HPDE6-E6E7 (cell line): ENCODE measurements around the gene SLC35B4.
"Not testable (repeated sequence)": the region's sequence is repeated elsewhere in the genome, so short reads cannot be mapped to it uniquely, and the experiment has no call there.

Source experiments
- DNase-seq: peaks from one replicate; pipeline ENCODE4 v3.0.0; 2011; ENCODE audit warnings: missing footprints; ENCODE audit errors: extremely low spot score

Gene SLC35B4

GRCh38 chr7:134331393-134331792 lies 14.7 kb upstream of the SLC35B4 start:
- DNase-seq, result no peak

DNA sequence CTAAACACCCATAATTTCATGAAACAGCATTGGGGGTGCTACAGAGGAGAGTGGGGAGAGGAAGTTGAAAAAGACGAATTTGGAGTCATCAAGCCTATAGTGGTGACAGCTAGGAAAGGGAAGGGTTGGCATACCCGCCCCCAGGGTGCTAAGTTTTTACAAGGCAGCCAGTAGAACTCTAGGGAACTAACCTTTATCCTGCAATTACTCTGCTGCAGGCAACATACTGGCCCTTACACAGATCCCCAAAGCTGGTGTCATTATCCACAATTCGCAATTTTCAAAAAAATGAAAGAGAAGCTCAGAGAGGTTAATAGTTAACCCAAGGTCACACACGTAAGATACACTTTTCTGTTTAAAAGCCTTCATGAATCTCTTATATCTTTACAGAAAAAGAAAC lies 14.2 kb upstream of the SLC35B4 start:
- DNase-seq, result no peak

- no peak for DNase-seq
These were observed 13.1 kb upstream of the SLC35B4 start for GRCh38 chr7:134329614-134330346.

- DNase-seq, result no peak
These were observed 12.2 kb upstream of the SLC35B4 start for GRCh38 chr7:134328900-134329299.

DNA sequence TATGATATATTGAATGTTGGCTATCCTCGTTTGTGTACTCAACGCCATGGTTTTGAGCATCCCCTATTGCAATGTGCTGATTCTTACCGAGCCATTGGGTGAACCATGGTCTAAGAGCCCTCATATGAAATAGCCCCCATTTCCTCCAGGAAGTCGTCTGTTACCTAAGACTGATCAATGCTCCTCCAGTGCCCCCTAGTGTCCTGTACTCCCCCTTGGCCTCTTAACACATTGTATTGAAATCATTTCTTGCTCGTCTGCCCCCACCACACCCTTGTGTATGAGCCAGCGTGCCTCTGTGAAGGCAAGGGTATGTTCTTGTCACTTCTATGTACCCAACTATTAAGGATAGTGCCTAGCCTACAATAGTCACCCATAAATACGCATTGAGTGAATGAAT lies 11.2 kb upstream of the SLC35B4 start:
- no peak for DNase-seq

DNA sequence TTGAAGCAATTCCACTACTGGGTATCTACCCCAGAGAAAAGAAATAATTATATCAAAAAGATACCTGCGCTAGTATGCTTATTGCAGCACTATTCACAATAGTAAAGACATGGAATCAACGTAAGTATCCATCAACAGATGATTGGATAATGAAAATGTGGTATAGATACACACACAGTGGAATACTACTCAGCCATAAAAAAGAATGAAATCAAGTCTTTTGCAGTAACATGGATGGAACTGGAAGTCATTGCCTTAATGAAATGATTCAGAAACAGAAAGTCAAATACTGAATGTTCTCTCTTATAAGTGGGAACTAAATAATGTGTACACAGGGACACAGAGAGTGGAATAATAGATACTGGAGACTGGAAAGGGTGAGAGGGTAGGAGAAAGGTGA lies 7.4 kb upstream of the SLC35B4 start:
- DNase-seq, result no peak

DNA sequence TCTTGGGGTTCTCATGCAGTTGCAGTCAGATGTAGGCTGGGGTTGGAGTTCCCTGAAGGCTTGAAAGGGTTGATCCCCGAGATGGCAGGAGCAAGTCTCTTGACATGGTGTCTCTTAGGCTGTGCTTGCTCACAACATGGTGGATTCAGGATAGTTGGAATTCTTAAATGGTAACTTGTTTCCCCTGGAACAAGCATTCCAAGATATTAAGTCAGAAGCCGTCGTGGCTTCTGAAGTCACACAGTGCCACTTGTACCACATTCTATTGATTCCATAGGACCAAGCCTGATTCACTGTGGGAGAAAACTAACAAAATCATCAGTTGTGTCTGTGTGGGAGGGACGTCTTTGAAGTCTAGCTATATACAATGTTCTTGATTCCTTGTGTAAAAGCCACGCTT lies 3.5 kb upstream of the SLC35B4 start:
- no peak for DNase-seq

GRCh38 chr7:134318443-134318842 lies 1.7 kb upstream of the SLC35B4 start:
- DNase-seq, result no peak

- no peak for DNase-seq
These were observed 704 bp upstream of the SLC35B4 start for GRCh38 chr7:134317434-134317833.

GRCh38 chr7:134315679-134316538 lies 821 bp downstream of the SLC35B4 start:
- peak; percentile 13 for DNase-seq

DNA sequence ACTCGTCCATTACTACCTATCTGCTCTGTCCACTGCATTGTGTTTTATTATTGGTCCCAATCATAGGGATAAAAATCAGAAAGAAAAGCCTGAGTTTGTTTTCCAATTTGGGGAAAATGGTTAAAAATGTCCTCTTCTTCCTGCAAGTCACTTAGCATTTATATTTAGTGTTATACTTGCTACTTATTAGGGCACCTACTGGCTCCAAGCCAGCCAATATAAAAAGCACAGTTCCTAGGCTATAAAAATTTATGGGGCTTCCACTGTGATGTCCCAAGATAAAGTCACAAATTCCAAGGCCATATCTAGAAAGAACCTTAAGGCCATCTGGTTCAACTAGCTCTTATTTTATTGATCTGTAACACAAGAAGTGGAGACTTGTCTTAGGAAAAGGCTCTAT lies 3.2 kb downstream of the SLC35B4 start:
- no peak for DNase-seq

DNA sequence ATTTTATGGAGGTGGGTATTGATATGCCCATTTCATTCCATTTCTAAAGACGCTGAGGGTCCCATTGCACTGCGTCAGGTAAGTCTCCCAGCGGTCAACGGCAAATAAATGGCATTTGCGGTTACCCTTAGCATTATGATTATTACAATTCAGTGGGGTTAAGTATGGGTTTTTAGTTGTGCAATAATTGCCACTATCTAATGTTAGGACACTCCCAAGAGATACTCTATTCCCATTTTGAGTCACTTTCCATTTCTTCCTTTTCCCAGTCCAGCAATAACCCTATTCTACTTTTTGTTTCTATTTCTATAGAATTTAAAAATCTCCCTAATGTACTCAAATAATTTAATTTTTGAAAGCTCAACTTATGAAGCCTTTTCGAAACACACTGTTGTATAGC lies 4.0 kb downstream of the SLC35B4 start:
- DNase-seq, result no peak

DNA sequence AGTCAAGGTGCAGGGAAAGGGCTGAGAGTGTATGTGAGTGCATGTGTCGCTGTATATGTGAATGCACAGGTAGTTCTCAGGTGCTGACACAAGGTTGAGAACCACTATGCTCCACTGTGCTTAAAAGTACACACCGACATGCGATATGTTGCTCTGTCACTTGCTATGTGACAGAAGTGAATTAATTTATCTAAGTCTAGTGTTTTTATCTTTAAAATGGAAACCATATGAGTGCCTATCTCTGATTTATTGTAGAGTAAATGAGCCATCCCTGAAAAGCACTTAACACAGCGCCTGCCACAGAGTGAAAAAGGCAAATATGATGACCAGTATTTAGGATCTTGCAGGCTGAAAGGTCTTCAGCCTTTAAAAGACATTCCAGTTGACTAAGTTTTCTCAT lies 4.9 kb downstream of the SLC35B4 start:
- no peak for DNase-seq

- DNase-seq, result no peak
These were observed 8.2 kb downstream of the SLC35B4 start for GRCh38 chr7:134308548-134308947.

GRCh38 chr7:134307320-134307719 lies 9.4 kb downstream of the SLC35B4 start:
- no peak for DNase-seq

DNA sequence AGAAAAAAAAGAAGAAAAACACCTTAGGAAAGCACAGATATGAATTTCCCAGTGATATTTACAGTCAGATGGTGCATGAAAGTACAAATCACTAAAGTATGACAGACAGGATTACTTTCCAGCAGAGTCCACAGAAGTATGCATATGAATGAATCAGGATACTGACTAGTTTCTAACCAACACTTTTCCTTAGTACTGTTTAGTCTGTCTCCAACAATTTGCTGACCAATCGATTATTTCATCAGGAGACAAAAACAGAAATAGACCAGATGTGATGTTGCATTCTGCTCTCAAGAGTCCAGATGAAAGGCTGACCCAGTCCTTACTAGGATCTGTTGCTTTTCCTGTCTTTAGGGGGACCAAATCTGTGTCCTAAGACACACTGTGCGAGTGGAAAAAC lies 14.6 kb downstream of the SLC35B4 start:
- no peak for DNase-seq

DNA sequence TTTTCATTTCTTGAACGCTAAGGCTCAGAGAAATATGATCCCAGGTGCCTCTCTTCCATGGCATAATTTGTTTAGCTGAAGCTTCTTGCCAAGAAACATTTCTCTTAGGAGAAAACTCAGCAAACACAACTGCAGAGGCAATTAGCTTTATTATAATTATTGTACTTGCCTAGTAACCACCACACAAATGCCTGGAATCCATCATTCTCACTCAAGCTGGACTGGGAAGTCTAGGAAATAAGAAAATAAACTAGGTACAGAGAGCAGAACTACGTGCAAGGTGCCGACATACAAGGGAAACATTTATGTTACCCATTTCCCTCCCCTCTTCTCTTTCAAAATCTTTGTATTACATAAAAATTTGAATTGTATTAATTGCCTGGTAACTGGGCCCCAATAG lies 15.1 kb downstream of the SLC35B4 start:
- no peak for DNase-seq

GRCh38 chr7:134300988-134301387 lies 15.7 kb downstream of the SLC35B4 start:
- DNase-seq, result no peak

GRCh38 chr7:134298902-134299683 lies 17.6 kb downstream of the SLC35B4 start:
- DNase-seq, result no peak

GRCh38 chr7:134297489-134297888 lies 19.2 kb downstream of the SLC35B4 start:
- no peak for DNase-seq

GRCh38 chr7:134295982-134296381 lies 20.7 kb downstream of the SLC35B4 start:
- not testable (repeated sequence) for DNase-seq

- DNase-seq, result no peak
These were observed 23.6 kb downstream of the SLC35B4 start for GRCh38 chr7:134293002-134293740.
